Endothelial cell (in vitro differentiated cells): ENCODE results near the gene PTPN4. TPM values are rescaled to one million over a fixed set of nuclear protein-coding genes. Genes with fewer than 3 reads are reported as not detected.
"Not testable (repeated sequence)": the region's sequence is repeated elsewhere in the genome, so short reads cannot be mapped to it uniquely, and the experiment has no call there.

Experiments used
- DNase-seq: peaks from one replicate; pipeline ENCODE4 v3.0.0; 2021; ENCODE audit warnings: low spot score
- H3K27ac Mint-ChIP-seq: one replicate; pipeline ENCODE4 v1.8.0; 2021; ENCODE audit warnings: mixed read lengths, inconsistent platforms; ENCODE audit not compliant: unreplicated experiment
- H3K27me3 Mint-ChIP-seq: one replicate; pipeline ENCODE4 v1.8.0; 2021; ENCODE audit warnings: mild to moderate bottlenecking, moderate library complexity, mixed read lengths, inconsistent platforms; ENCODE audit not compliant: unreplicated experiment
- H3K36me3 Mint-ChIP-seq: one replicate; pipeline ENCODE4 v1.8.0; 2021; ENCODE audit warnings: mild to moderate bottlenecking, low read depth, mixed read lengths, inconsistent platforms; ENCODE audit not compliant: unreplicated experiment
- H3K4me1 Mint-ChIP-seq: one replicate; pipeline ENCODE4 v1.8.0; 2021; ENCODE audit warnings: mild to moderate bottlenecking, mixed read lengths, inconsistent platforms; ENCODE audit not compliant: unreplicated experiment
- H3K4me3 Mint-ChIP-seq: one replicate; pipeline ENCODE4 v1.8.0; 2021; ENCODE audit warnings: mild to moderate bottlenecking, mixed read lengths, inconsistent platforms; ENCODE audit not compliant: unreplicated experiment
- H3K9me3 Mint-ChIP-seq: one replicate; pipeline ENCODE4 v1.8.0; 2021; ENCODE audit warnings: mixed read lengths, inconsistent platforms; ENCODE audit not compliant: unreplicated experiment
- CTCF ChIP-seq: fragments of 200-600 bp; sonication (generic); IDR thresholded peaks from one replicate; pipeline ENCODE4 v1.5.0; 2021; ENCODE audit warnings: antibody characterized with exemption; ENCODE audit not compliant: unreplicated experiment
- total RNA-seq: library from RNA; stranded (reverse); fragmentation: NEBNext Ultra II Directional; extraction: Animal tissue kit (Norgen Biotek cat#: 25700); gene quantifications from one replicate; pipeline ENCODE4 v1.2.1, GENCODE V29; 2021; ENCODE audit not compliant: unreplicated experiment

The PTPN4 gene
- total RNA-seq, 1 donor from 2014 or later = 51.0 TPM

GRCh38 chr2:119803101-119803500, 43.4 kb downstream of the PTPN4 start:
- no peak for TF ChIP-seq CTCF
- Mint-ChIP-seq H3K27me3 (peaks cover 3% of the 10 kb centered on the region), H3K36me3 (peaks cover 16% of the 10 kb centered on the region), H3K4me1 (peaks cover 33% of the 10 kb centered on the region), H3K27ac (peak overlapping the region; percentile 93), H3K9me3 (no peaks in the 10 kb centered on the region), H3K4me3 (no peak overlapping the region)
- no peak for DNase-seq

GRCh38 chr2:119804409-119804808, 44.7 kb downstream of the PTPN4 start:
- H3K9me3 Mint-ChIP-seq = not testable (repeated sequence)
- H3K4me1 Mint-ChIP-seq = peaks cover 33% of the 10 kb centered on the region

GRCh38 chr2:119808516-119809147, 48.9 kb downstream of the PTPN4 start:
- no peak for TF ChIP-seq CTCF
- H3K27ac Mint-ChIP-seq = no peak overlapping the region
- H3K9me3 Mint-ChIP-seq = no peaks in the 10 kb centered on the region
- H3K4me3 Mint-ChIP-seq = no peak overlapping the region
- H3K27me3 Mint-ChIP-seq = peaks cover 3% of the 10 kb centered on the region
- peaks cover 16% of the 10 kb centered on the region for H3K36me3 Mint-ChIP-seq
- DNase-seq = no peak
- peaks cover 10% of the 10 kb centered on the region for H3K4me1 Mint-ChIP-seq

More at GRCh38 chr2:119804409-119804808, 44.7 kb downstream of the PTPN4 start:
- peaks cover 16% of the 10 kb centered on the region for H3K36me3 Mint-ChIP-seq
- H3K27me3 Mint-ChIP-seq, H3K4me3 Mint-ChIP-seq, DNase-seq, H3K27ac Mint-ChIP-seq: not testable (repeated sequence)

DNA sequence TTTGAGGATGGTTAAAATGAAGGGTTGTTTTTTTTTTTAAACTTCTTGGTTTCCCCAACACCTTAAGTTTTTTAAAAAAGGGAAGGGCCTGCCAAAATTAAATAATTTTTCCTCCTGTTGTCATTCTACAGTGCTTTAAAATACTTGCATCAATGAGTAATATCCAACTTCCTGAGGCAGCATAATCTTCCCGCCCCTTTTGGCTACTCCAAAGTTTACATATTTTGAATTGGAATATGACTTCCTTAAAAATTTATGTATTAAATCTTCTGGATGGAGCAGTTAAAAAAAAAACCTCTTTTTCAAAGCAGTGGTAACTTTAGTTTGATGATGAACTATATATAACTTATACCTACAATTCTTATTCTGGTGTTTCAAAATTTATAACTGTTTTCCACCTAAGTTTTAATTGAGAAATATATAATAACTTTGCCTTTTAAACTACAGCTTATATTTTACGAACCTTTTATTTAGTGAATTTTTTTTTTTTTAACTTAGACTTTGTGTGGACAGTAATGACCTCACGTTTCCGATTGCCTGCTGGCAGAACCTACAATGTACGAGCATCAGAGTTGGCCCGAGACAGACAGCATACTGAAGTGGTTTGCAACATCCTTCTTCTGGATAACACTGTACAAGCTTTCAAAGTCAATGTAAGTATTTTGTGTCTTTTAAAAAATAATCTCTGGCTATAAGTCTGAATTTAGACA, 49.8 kb downstream of the PTPN4 start:
- H3K27me3 Mint-ChIP-seq = no peaks in the 10 kb centered on the region
- no peak overlapping the region for H3K27ac Mint-ChIP-seq
- H3K4me1 Mint-ChIP-seq = peaks cover 10% of the 10 kb centered on the region
- H3K9me3 Mint-ChIP-seq = no peaks in the 10 kb centered on the region
- DNase-seq = no peak
- H3K36me3 Mint-ChIP-seq = peaks cover 13% of the 10 kb centered on the region
- H3K4me3 Mint-ChIP-seq = no peak overlapping the region
- TF ChIP-seq CTCF = no peak

GRCh38 chr2:119810049-119810630, 50.4 kb downstream of the PTPN4 start:
- no peaks in the 10 kb centered on the region for H3K9me3 Mint-ChIP-seq
- peaks cover 6% of the 10 kb centered on the region for H3K36me3 Mint-ChIP-seq

More at GRCh38 chr2:119810049-119810630, 50.4 kb downstream of the PTPN4 start:
- Mint-ChIP-seq H3K27me3 (no peaks in the 10 kb centered on the region), H3K27ac (no peak overlapping the region), H3K4me3 (no peak overlapping the region), H3K4me1 (peaks cover 10% of the 10 kb centered on the region)
- no peak for DNase-seq
- TF ChIP-seq CTCF = no peak
